HepG2 (cell line): Measurements from ENCODE around the gene RAB1B. TPM values are rescaled to one million over a fixed set of nuclear protein-coding genes. Genes with fewer than 3 reads are reported as not detected.

Source experiments
- DNMT3B ChIP-seq: conservative IDR thresholded peaks from 2 replicates; pipeline ENCODE4 v1.6.1; 2016; ENCODE audit warnings: missing biosample characterization, control low read depth
- FOSL1 ChIP-seq: sonication (generic); formaldehyde crosslinking; IDR thresholded peaks from 2 replicates; pipeline ENCODE4 v1.9.0; 2021; ENCODE audit warnings: missing genetic modification reagents, borderline replicate concordance
- GTF3A ChIP-seq: sonication (generic); formaldehyde crosslinking; conservative IDR thresholded peaks from 2 replicates; pipeline ENCODE4 v1.4.0; 2020; ENCODE audit warnings: mild to moderate bottlenecking, missing genetic modification reagents
- HHEX ChIP-seq: IDR thresholded peaks from 2 replicates; pipeline ENCODE4 v1.6.1; 2016; ENCODE audit warnings: control low read depth
- KLF15 ChIP-seq: sonication (generic); formaldehyde crosslinking; IDR thresholded peaks from 2 replicates; pipeline ENCODE4 v1.8.1; 2023; ENCODE audit warnings: borderline replicate concordance, mild to moderate bottlenecking, inconsistent platforms, missing genetic modification reagents, mixed read lengths
- MTF2 ChIP-seq: sonication (generic); formaldehyde crosslinking; IDR thresholded peaks from 2 replicates; pipeline ENCODE4 v1.5.0; 2020; ENCODE audit warnings: missing genetic modification reagents, borderline replicate concordance
- MXD1 ChIP-seq: sonication (generic); formaldehyde crosslinking; IDR thresholded peaks from 2 replicates; pipeline ENCODE4 v1.4.0; 2020; ENCODE audit warnings: mild to moderate bottlenecking, missing genetic modification reagents
- NCOA2 ChIP-seq: sonication (generic); formaldehyde crosslinking; IDR thresholded peaks from 2 replicates; pipeline ENCODE4 v1.8.0; 2022; ENCODE audit warnings: inconsistent platforms
- NFKBIZ ChIP-seq: IDR thresholded peaks from 2 replicates; pipeline ENCODE4 v1.6.1; 2018; ENCODE audit warnings: missing genetic modification reagents, missing compliant biosample characterization
- NRL ChIP-seq: sonication (generic); formaldehyde crosslinking; IDR thresholded peaks from 2 replicates; pipeline ENCODE4 v1.5.0; 2020; ENCODE audit warnings: missing genetic modification reagents, mild to moderate bottlenecking, moderate library complexity, borderline replicate concordance
- PRMT3 ChIP-seq: sonication (generic); formaldehyde crosslinking; IDR thresholded peaks from 2 replicates; pipeline ENCODE4 v1.8.1; 2022; ENCODE audit warnings: low read depth, mild to moderate bottlenecking, moderate library complexity, missing genetic modification reagents, borderline replicate concordance
- RFX5 ChIP-seq: IDR thresholded peaks from 2 replicates; pipeline ENCODE4 v1.6.1; 2011; ENCODE audit warnings: low read depth, low read length, improper control_type of control experiment
- SALL2 ChIP-seq: sonication (generic); formaldehyde crosslinking; IDR thresholded peaks from 2 replicates; pipeline ENCODE4 v1.8.1; 2023; ENCODE audit warnings: mild to moderate bottlenecking, missing genetic modification reagents, inconsistent platforms
- SYNCRIP ChIP-seq: fragments of 200-400 bp; formaldehyde crosslinking; IDR thresholded peaks from 2 replicates; pipeline ENCODE4 v1.6.1; 2018; ENCODE audit warnings: mild to moderate bottlenecking, low read depth, low read length; ENCODE audit not compliant: insufficient read depth
- TAF1 ChIP-seq: sonication (generic); formaldehyde crosslinking; IDR thresholded peaks from 2 replicates; pipeline ENCODE4 v1.4.0; 2020; ENCODE audit warnings: missing genetic modification reagents
- TFE3 ChIP-seq: IDR thresholded peaks from 2 replicates; pipeline ENCODE4 v1.6.1; 2016
- ZNF30 ChIP-seq: sonication (generic); formaldehyde crosslinking; IDR thresholded peaks from 2 replicates; pipeline ENCODE4 v1.5.0; 2020; ENCODE audit warnings: mild to moderate bottlenecking, missing genetic modification reagents
- ZNF326 ChIP-seq: sonication (generic); formaldehyde crosslinking; IDR thresholded peaks from 2 replicates; pipeline ENCODE4 v1.4.0; 2020; ENCODE audit warnings: missing genetic modification reagents, borderline replicate concordance
- ZNF597 ChIP-seq: sonication (generic); formaldehyde crosslinking; IDR thresholded peaks from 2 replicates; pipeline ENCODE4 v1.5.0; 2020; ENCODE audit warnings: missing genetic modification reagents
- ZNF598 ChIP-seq: sonication (generic); formaldehyde crosslinking; IDR thresholded peaks from 2 replicates; pipeline ENCODE4 v1.5.1; 2020; ENCODE audit warnings: mild to moderate bottlenecking, missing genetic modification reagents, borderline replicate concordance
- polyA plus RNA-seq, 8 experiments: library from polyadenylated mRNA; depleted of rRNA in 3 of 8; stranded (reverse) in 7 of 8; unstranded in 1 of 8; fragments of >200 nt; fragmentation: Illumina TruSeq in 4 of 8; extraction: Trizol in 4 of 8; gene quantifications; 2 replicates each; pipeline versions ENCODE4 v1.2.1 to v1.2.3, GENCODE V29; 2011 to 2016; ENCODE audit warnings: low read depth in 4 of 8, missing spikeins in 1 of 8, mixed read lengths in 1 of 8; ENCODE audit not compliant: insufficient read depth in 1 of 8
- total RNA-seq, 5 experiments: library from RNA; depleted of rRNA; stranded (reverse); fragments of >200 nt; fragmentation: Illumina TruSeq; extraction: Trizol; gene quantifications; 2 replicates each; pipeline ENCODE4 v1.2.3, GENCODE V29; 2016; ENCODE audit warnings: low read depth in 1 of 5
- TF ChIP-seq, protein P1 (sequence below): sonication (generic); formaldehyde crosslinking; IDR thresholded peaks from 2 replicates; pipeline ENCODE4 v1.4.0; 2020; ENCODE audit warnings: missing genetic modification reagents
- TF ChIP-seq, protein P2 (sequence below): sonication (generic); formaldehyde crosslinking; IDR thresholded peaks from 2 replicates; pipeline ENCODE4 v1.8.0; 2022; ENCODE audit warnings: mild to moderate bottlenecking, missing genetic modification reagents; ENCODE audit not compliant: insufficient replicate concordance
- TF ChIP-seq, protein P3 (sequence below): sonication (generic); formaldehyde crosslinking; conservative IDR thresholded peaks from 2 replicates; pipeline ENCODE4 v1.4.0; 2020; ENCODE audit warnings: missing genetic modification reagents

The RAB1B gene
- total and polyA plus RNA-seq, 2 of the 13 experiments (the other 11 are each of a cell fraction or from before 2014, with no cell fraction given), result 77.9 to 87.9 TPM

- no peak for TF ChIP-seq DNMT3B
- TF ChIP-seq MTF2 (CRISPR knock-in tag), result no peak
- TF ChIP-seq RFX5, result no peak
- no peak for TF ChIP-seq KLF15 (CRISPR knock-in tag)
- TF ChIP-seq, protein P1, sequence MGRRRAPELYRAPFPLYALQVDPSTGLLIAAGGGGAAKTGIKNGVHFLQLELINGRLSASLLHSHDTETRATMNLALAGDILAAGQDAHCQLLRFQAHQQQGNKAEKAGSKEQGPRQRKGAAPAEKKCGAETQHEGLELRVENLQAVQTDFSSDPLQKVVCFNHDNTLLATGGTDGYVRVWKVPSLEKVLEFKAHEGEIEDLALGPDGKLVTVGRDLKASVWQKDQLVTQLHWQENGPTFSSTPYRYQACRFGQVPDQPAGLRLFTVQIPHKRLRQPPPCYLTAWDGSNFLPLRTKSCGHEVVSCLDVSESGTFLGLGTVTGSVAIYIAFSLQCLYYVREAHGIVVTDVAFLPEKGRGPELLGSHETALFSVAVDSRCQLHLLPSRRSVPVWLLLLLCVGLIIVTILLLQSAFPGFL (CRISPR knock-in tag), result no peak
- TF ChIP-seq NCOA2, result no peak
- TF ChIP-seq, protein P2, sequence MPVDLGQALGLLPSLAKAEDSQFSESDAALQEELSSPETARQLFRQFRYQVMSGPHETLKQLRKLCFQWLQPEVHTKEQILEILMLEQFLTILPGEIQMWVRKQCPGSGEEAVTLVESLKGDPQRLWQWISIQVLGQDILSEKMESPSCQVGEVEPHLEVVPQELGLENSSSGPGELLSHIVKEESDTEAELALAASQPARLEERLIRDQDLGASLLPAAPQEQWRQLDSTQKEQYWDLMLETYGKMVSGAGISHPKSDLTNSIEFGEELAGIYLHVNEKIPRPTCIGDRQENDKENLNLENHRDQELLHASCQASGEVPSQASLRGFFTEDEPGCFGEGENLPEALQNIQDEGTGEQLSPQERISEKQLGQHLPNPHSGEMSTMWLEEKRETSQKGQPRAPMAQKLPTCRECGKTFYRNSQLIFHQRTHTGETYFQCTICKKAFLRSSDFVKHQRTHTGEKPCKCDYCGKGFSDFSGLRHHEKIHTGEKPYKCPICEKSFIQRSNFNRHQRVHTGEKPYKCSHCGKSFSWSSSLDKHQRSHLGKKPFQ, result no peak
- TF ChIP-seq GTF3A (CRISPR knock-in tag), result no peak
- TF ChIP-seq SALL2, result no peak
- TF ChIP-seq, protein P3, sequence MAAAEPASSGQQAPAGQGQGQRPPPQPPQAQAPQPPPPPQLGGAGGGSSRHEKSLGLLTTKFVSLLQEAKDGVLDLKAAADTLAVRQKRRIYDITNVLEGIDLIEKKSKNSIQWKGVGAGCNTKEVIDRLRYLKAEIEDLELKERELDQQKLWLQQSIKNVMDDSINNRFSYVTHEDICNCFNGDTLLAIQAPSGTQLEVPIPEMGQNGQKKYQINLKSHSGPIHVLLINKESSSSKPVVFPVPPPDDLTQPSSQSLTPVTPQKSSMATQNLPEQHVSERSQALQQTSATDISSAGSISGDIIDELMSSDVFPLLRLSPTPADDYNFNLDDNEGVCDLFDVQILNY (CRISPR knock-in tag), result no peak
- TF ChIP-seq ZNF598, result no peak
- TF ChIP-seq ZNF326 (CRISPR knock-in tag), result no peak
- no peak for TF ChIP-seq TFE3
- no peak for TF ChIP-seq PRMT3 (CRISPR knock-in tag)
- TF ChIP-seq HHEX (CRISPR knock-in tag), result no peak
- no peak for TF ChIP-seq NFKBIZ
- no peak for TF ChIP-seq ZNF30 (CRISPR knock-in tag)
- no peak for TF ChIP-seq FOSL1 (CRISPR knock-in tag)
- TF ChIP-seq NRL (CRISPR knock-in tag), result no peak
- TF ChIP-seq SYNCRIP, result no peak
- TF ChIP-seq ZNF597 (CRISPR knock-in tag), result no peak
- TF ChIP-seq TAF1 (CRISPR knock-in tag), result no peak
- TF ChIP-seq MXD1 (CRISPR knock-in tag), result no peak
Observed at GRCh38 chr11:66317723-66318599, 49.5 kb downstream of the RAB1B start (continued).
